NCI-H1417 (cell line): Measurements from ENCODE around the gene CISD2.
A peak's percentile ranks its signal among the peaks of the same experiment; 100 is the strongest.
"Not testable (repeated sequence)": the region's sequence is repeated elsewhere in the genome, so short reads cannot be mapped to it uniquely, and the experiment has no call there.

Experiments used
- DNase-seq, 3 experiments: peaks; one replicate each; lab custom pipeline; 2025; lab: John Stamatoyannopoulos, UW

Gene CISD2

GRCh38 chr4:102919697-102920096, 50.9 kb downstream of the CISD2 start:
- DNase-seq: not testable (repeated sequence)

- no peak for DNase-seq
These were observed 66.9 kb downstream of the CISD2 start for GRCh38 chr4:102935716-102936115.

- peak in 1 of 3 experiments; percentile 21 for DNase-seq
These were observed 69.3 kb downstream of the CISD2 start for GRCh38 chr4:102938063-102938462.
